OCI-LY1 (cell line): Measurements from ENCODE around the gene ZNF318.

Source experiments
- CTCF ChIP-seq: fragments of 200-600 bp; sonication (generic), shearing (Covaris generic); IDR thresholded peaks from 2 replicates; pipeline ENCODE4 v1.5.1; 2017; ENCODE audit warnings: mild to moderate bottlenecking, antibody characterized with exemption, low read length, moderate library complexity, mixed read lengths
- EZH2 ChIP-seq: fragments of 200-600 bp; sonication (generic), shearing (Covaris generic); IDR thresholded peaks from 2 replicates; pipeline ENCODE4 v1.8.0; 2017; ENCODE audit warnings: borderline replicate concordance, mixed run types, mild to moderate bottlenecking, antibody characterized with exemption, low read length, moderate library complexity, mixed read lengths

- no peak for TF ChIP-seq CTCF
- no peak for TF ChIP-seq EZH2
Measured at GRCh38 chr6:43413002-43413401, 43.6 kb upstream of the ZNF318 start.
